Right lobe of liver (tissue), 4 donors: ENCODE measurements around the gene RTN4.

Source experiments
- CTCF ChIP-seq, 4 donors: fragments of 200-600 bp in 3 of 4; fragments of 450-650 bp in 1 of 4; IDR thresholded peaks; one replicate each; pipeline versions ENCODE4 v1.5.1 to v1.8.0; 2016 to 2022; ENCODE audit warnings: antibody characterized with exemption in 4 of 4, mild to moderate bottlenecking in 2 of 4
- POLR2A ChIP-seq: fragments of 450-650 bp; IDR thresholded peaks from one replicate; pipeline ENCODE4 v1.6.1; 2017; ENCODE audit warnings: antibody characterized with exemption, mild to moderate bottlenecking
- donor health status: DM: no; HTN: no; CAD: no.
- donor health status: DM: no; HTN: no; CAD: no.
- donor health status: DM: no; HTN: yes; CAD: no.

GRCh38 chr2:55076721-55077120, 26.5 kb upstream of the RTN4 start:
- TF ChIP-seq CTCF (IDR thresholded peaks at IDR 0.05) (no peak), POLR2A (no peak)
